Vagina (tissue), 2 donors: ENCODE measurements around the gene LYZL2. TPM values are rescaled to one million over a fixed set of nuclear protein-coding genes. Genes with fewer than 3 reads are reported as not detected.

ENCODE experiments used
- DNase-seq, 2 donors: peaks; one replicate each; pipeline ENCODE4 v3.0.0-alpha.2; 2017; ENCODE audit errors: extremely low spot score in 2 of 2
- H3K27ac ChIP-seq: fragments of 200-600 bp; sonication (generic); one replicate; pipeline ENCODE4 v1.5.1; 2019
- H3K27me3 ChIP-seq: fragments of 200-600 bp; sonication (generic); one replicate; pipeline ENCODE4 v1.5.1; 2019
- H3K36me3 ChIP-seq, 2 donors: fragments of 200-600 bp; sonication (generic); one replicate each; pipeline ENCODE4 v1.5.1; 2017 to 2019
- H3K4me1 ChIP-seq: fragments of 200-600 bp; sonication (generic); one replicate; pipeline ENCODE4 v1.5.1; 2019
- H3K4me3 ChIP-seq, 2 donors: fragments of 200-600 bp; sonication (generic); 1 replicate in 1 of 2; 2 replicates in 1 of 2; pipeline ENCODE4 v1.5.1; 2016 to 2019
- H3K9me3 ChIP-seq: fragments of 200-600 bp; sonication (generic); one replicate; pipeline ENCODE4 v1.5.1; 2019
- CTCF ChIP-seq, 3 experiments: fragments of 450-650 bp in 2 of 3; fragments of 200-600 bp in 1 of 3; sonication (generic) in 1 of 3; IDR thresholded peaks; one replicate each; pipeline ENCODE4 v1.5.1; 2017 to 2019; ENCODE audit warnings: antibody characterized with exemption in 3 of 3, mild to moderate bottlenecking in 2 of 3, moderate library complexity in 2 of 3
- POLR2A ChIP-seq, 2 donors: fragments of 450-650 bp; IDR thresholded peaks; one replicate each; pipeline ENCODE4 v1.6.1; 2017; ENCODE audit warnings: antibody characterized with exemption in 2 of 2, mild to moderate bottlenecking in 2 of 2, moderate library complexity in 2 of 2
- POLR2AphosphoS5 ChIP-seq, 2 donors: sonication (generic); formaldehyde crosslinking; IDR thresholded peaks; one replicate each; pipeline ENCODE4 v1.9.0; 2017; ENCODE audit warnings: antibody characterized with exemption in 2 of 2, mild to moderate bottlenecking in 2 of 2, low read depth in 1 of 2; ENCODE audit not compliant: insufficient read depth in 1 of 2
- intact Hi-C: fragments of 100-400 bp; cut with DNase I; formaldehyde crosslinking; loops from one replicate; pipeline ENCODE4 v1.15.1; 2023
- total RNA-seq: library from RNA; depleted of rRNA; stranded (reverse); fragments of >200 nt; gene quantifications from one replicate; pipeline ENCODE4 v1.2.3, GENCODE V29; 2016

The LYZL2 gene
- total RNA-seq, 1 donor from 2014 or later = not detected

DNA sequence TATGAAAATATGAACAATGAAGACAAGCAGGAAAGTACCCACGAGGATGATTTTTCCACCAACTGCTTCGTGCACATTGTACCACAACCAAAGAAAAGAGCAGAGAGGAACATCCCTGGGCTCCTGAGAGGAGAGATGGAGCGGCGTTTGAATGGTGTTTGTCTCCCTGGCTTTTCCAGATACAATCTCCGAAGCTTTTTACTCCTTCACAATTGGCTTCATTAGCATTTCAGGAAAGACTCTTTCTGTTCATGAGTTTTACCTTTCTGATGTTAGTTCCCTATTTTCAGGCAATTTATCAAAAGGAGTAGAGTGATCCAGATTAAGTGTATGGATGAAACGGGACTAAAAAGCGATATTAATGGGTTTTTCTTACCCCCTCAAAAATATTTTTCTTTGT lies 49.3 kb downstream of the LYZL2 start:
- no peaks in the 10 kb centered on the region for H3K9me3 ChIP-seq
- no peak overlapping the region for H3K27ac ChIP-seq
- no peak overlapping the region for H3K4me3 ChIP-seq
- DNase-seq = no peak
- no peaks in the 10 kb centered on the region for H3K36me3 ChIP-seq
- intact Hi-C loops = no loop called here
- H3K4me1 ChIP-seq = peaks cover 5% of the 10 kb centered on the region
- H3K27me3 ChIP-seq = no peaks in the 10 kb centered on the region
- TF ChIP-seq CTCF (IDR thresholded peaks at IDR 0.05) = no peak
- no peak for TF ChIP-seq POLR2AphosphoS5 (IDR thresholded peaks at IDR 0.05; ENCODE audit: insufficient read depth in 1 of 2, low read depth in 1 of 2)
- TF ChIP-seq POLR2A (IDR thresholded peaks at IDR 0.05) = no peak

DNA sequence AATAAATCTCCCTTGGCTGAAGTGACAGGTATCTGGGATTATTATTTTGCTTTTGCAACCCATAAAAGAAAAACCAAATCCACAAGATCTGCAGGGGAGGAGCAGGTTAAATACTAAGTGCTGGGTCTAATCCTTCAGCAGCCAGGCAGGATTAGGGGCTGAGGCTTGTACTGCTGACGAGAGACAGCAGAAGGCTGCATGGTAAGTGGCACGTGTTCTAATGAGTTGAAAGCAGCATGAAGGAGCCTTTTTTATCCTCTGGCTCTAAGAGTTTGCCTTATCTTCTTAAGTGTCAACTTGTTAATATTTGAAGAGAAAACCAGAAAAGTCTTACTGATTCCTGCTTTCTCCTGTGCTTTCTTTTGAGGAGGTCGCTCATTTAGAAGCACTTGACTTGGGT lies 50.0 kb downstream of the LYZL2 start:
- intact Hi-C loops = no loop called here
- Histone ChIP-seq H3K4me1 (peaks cover 5% of the 10 kb centered on the region), H3K4me3 (no peak overlapping the region), H3K36me3 (no peaks in the 10 kb centered on the region), H3K27me3 (no peaks in the 10 kb centered on the region), H3K9me3 (no peaks in the 10 kb centered on the region), H3K27ac (no peak overlapping the region)
- TF ChIP-seq POLR2A (IDR thresholded peaks at IDR 0.05) (no peak), CTCF (IDR thresholded peaks at IDR 0.05) (no peak)
- no peak for DNase-seq

DNA sequence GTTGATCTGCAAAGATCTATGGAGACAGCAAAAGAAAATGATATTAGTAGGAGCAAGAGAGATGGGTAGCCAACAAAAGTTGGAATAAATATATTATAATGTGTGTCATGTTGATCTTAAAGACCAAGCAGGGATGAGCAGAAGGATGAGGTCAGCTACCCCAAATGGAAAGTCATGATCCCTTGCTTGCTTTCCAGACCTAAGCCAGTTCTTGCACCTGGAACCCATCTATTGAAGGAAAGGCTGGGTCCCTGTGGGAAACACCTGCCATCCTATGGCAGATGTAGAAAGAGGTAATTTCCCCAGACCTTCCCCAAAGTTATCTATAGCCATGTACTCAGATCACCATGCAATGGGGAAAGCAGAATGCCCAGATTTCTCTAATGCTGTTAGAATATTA lies 52.5 kb downstream of the LYZL2 start:
- Histone ChIP-seq H3K4me3 (no peak overlapping the region), H3K4me1 (no peaks in the 10 kb centered on the region), H3K36me3 (no peaks in the 10 kb centered on the region), H3K9me3 (no peaks in the 10 kb centered on the region), H3K27ac (no peak overlapping the region), H3K27me3 (no peaks in the 10 kb centered on the region)
- TF ChIP-seq POLR2AphosphoS5 (IDR thresholded peaks at IDR 0.05; ENCODE audit: insufficient read depth in 1 of 2, low read depth in 1 of 2) (no peak), CTCF (IDR thresholded peaks at IDR 0.05) (no peak), POLR2A (IDR thresholded peaks at IDR 0.05) (no peak)
- intact Hi-C loops = no loop called here
- no peak for DNase-seq

DNA sequence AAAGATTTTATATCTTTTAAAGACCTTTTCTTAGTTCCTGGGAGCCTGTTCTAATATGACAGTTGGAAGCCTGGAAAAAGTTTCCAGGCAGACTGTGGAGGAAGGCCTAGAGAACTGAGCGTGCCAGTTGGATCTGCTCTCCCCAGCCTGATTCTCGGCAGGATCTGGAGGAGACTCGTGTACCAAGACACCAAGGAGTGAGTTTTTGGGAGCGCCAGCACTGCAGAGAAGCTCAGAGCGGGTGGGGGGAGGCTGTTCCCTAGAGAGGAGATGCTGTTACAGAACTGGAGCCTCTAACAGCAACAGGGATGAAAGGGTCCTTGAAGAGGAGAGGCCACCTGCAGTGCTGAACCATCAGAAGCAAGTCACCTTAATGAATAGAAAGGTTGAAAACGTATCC lies 52.9 kb downstream of the LYZL2 start:
- no peaks in the 10 kb centered on the region for H3K4me1 ChIP-seq
- no peak overlapping the region for H3K27ac ChIP-seq
- no peaks in the 10 kb centered on the region for H3K9me3 ChIP-seq
- no peak for TF ChIP-seq CTCF (IDR thresholded peaks at IDR 0.05)
- no peak for TF ChIP-seq POLR2AphosphoS5 (IDR thresholded peaks at IDR 0.05; ENCODE audit: insufficient read depth in 1 of 2, low read depth in 1 of 2)
- TF ChIP-seq POLR2A (IDR thresholded peaks at IDR 0.05) = no peak
- no peak for DNase-seq
- no peaks in the 10 kb centered on the region for H3K36me3 ChIP-seq
- H3K27me3 ChIP-seq = no peaks in the 10 kb centered on the region
- intact Hi-C loops = no loop called here
- H3K4me3 ChIP-seq = no peak overlapping the region

DNA sequence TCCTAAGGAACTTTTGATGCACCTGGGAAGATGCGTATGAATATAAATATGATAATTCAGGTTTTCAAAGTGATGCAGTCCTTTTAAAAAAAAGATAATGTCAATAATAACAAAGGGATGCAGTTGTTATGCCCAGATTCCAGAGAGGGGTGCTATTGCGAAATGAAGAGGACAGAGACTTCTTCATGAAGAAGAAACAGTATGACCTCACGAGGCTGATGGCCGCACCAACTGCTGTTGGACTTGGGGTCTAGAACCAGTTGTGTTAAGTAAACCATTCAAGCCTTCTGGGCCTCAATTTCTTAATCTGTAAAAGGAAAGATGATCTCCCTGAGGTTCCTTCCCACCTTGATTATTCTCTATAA lies 55.1 kb downstream of the LYZL2 start:
- no peak overlapping the region for H3K4me3 ChIP-seq
- intact Hi-C loops = no loop called here
- H3K27ac ChIP-seq = no peak overlapping the region
- no peak for DNase-seq
- H3K9me3 ChIP-seq = no peaks in the 10 kb centered on the region
- no peak for TF ChIP-seq CTCF (IDR thresholded peaks at IDR 0.05)
- TF ChIP-seq POLR2AphosphoS5 (IDR thresholded peaks at IDR 0.05; ENCODE audit: insufficient read depth in 1 of 2, low read depth in 1 of 2) = no peak
- TF ChIP-seq POLR2A (IDR thresholded peaks at IDR 0.05) = no peak
- no peaks in the 10 kb centered on the region for H3K4me1 ChIP-seq
- no peaks in the 10 kb centered on the region for H3K36me3 ChIP-seq
- H3K27me3 ChIP-seq = no peaks in the 10 kb centered on the region
